Esophagus muscularis mucosa (tissue), 4 donors: Measurements from ENCODE around the gene UNC13C.

Source experiments
- CTCF ChIP-seq, 3 experiments: fragments of 200-600 bp in 2 of 3; fragments of 450-650 bp in 1 of 3; sonication (generic) in 2 of 3; IDR thresholded peaks; one replicate each; pipeline ENCODE4 v1.5.1; 2017 to 2019; ENCODE audit warnings: antibody characterized with exemption in 3 of 3, mild to moderate bottlenecking in 2 of 3, moderate library complexity in 1 of 3
- EP300 ChIP-seq: sonication (generic); formaldehyde crosslinking; IDR thresholded peaks from one replicate; pipeline ENCODE4 v1.6.1; 2017; ENCODE audit warnings: antibody characterized with exemption
- POLR2A ChIP-seq: fragments of 450-650 bp; IDR thresholded peaks from one replicate; pipeline ENCODE4 v1.6.1; 2017; ENCODE audit warnings: antibody characterized with exemption, moderate library complexity, mild to moderate bottlenecking, low read depth
- POLR2AphosphoS5 ChIP-seq, 2 donors: sonication (generic); formaldehyde crosslinking; IDR thresholded peaks; one replicate each; pipeline ENCODE4 v1.6.1; 2017; ENCODE audit warnings: antibody characterized with exemption in 2 of 2

- no peak for TF ChIP-seq POLR2AphosphoS5 (IDR thresholded peaks at IDR 0.05)
- no peak for TF ChIP-seq CTCF (IDR thresholded peaks at IDR 0.05)
- TF ChIP-seq POLR2A = no peak
- TF ChIP-seq EP300 = no peak
Observed at GRCh38 chr15:54575586-54575985, 597.3 kb downstream of the UNC13C start.
